ENCODE measurements around the gene NFKB1.

Gene NFKB1

GRCh38 chr4:102553982-102554381 is 52.8 kb downstream of the NFKB1 start:
- no peak for DNase-seq (ENCODE audit: low read depth)
- no peak for TF ChIP-seq CTCF (conservative IDR thresholded peaks at IDR 0.05; ENCODE audit: low read depth, low read length)
- no peak overlapping the region for H3K4me3 ChIP-seq (ENCODE audit: low read length)

- TF ChIP-seq CTCF (conservative IDR thresholded peaks at IDR 0.05; ENCODE audit: low read depth, low read length): no peak
- H3K4me3 ChIP-seq (ENCODE audit: low read length): no peak overlapping the region
- no peak for DNase-seq (ENCODE audit: low read depth)
Observed at GRCh38 chr4:102554482-102554881, 53.3 kb downstream of the NFKB1 start.

- TF ChIP-seq CTCF (conservative IDR thresholded peaks at IDR 0.05; ENCODE audit: low read depth, low read length): no peak
- H3K4me3 ChIP-seq (ENCODE audit: low read length): no peak overlapping the region
- DNase-seq (ENCODE audit: low read depth): no peak
Observed at GRCh38 chr4:102554992-102555391, 53.8 kb downstream of the NFKB1 start.

GRCh38 chr4:102557636-102558035 is 56.5 kb downstream of the NFKB1 start:
- no peak for TF ChIP-seq CTCF (conservative IDR thresholded peaks at IDR 0.05; ENCODE audit: low read depth, low read length)
- no peak for DNase-seq (ENCODE audit: low read depth)
- H3K4me3 ChIP-seq (ENCODE audit: low read length): no peak overlapping the region

- TF ChIP-seq CTCF (conservative IDR thresholded peaks at IDR 0.05; ENCODE audit: low read depth, low read length): no peak
- no peak for DNase-seq (ENCODE audit: low read depth)
- no peak overlapping the region for H3K4me3 ChIP-seq (ENCODE audit: low read length)
Observed at GRCh38 chr4:102560115-102560514, 59.0 kb downstream of the NFKB1 start.

GRCh38 chr4:102560571-102561341 is 59.6 kb downstream of the NFKB1 start:
- DNase-seq (ENCODE audit: low read depth): no peak
- H3K4me3 ChIP-seq (ENCODE audit: low read length): no peak overlapping the region
- TF ChIP-seq CTCF (conservative IDR thresholded peaks at IDR 0.05; ENCODE audit: low read depth, low read length): no peak

- TF ChIP-seq CTCF (conservative IDR thresholded peaks at IDR 0.05; ENCODE audit: low read depth, low read length): no peak
- no peak for DNase-seq (ENCODE audit: low read depth)
Observed at GRCh38 chr4:102563000-102563399, 61.8 kb downstream of the NFKB1 start.

More at GRCh38 chr4:102563000-102563399, 61.8 kb downstream of the NFKB1 start:
- H3K4me3 ChIP-seq (ENCODE audit: low read length): no peak overlapping the region

All from retinal pigment epithelial cell (primary cell).